Measurements from ENCODE around the gene INTS6L. TPM values are rescaled to one million over a fixed set of nuclear protein-coding genes. Genes with fewer than 3 reads are reported as not detected.

INTS6L gene, protein sequence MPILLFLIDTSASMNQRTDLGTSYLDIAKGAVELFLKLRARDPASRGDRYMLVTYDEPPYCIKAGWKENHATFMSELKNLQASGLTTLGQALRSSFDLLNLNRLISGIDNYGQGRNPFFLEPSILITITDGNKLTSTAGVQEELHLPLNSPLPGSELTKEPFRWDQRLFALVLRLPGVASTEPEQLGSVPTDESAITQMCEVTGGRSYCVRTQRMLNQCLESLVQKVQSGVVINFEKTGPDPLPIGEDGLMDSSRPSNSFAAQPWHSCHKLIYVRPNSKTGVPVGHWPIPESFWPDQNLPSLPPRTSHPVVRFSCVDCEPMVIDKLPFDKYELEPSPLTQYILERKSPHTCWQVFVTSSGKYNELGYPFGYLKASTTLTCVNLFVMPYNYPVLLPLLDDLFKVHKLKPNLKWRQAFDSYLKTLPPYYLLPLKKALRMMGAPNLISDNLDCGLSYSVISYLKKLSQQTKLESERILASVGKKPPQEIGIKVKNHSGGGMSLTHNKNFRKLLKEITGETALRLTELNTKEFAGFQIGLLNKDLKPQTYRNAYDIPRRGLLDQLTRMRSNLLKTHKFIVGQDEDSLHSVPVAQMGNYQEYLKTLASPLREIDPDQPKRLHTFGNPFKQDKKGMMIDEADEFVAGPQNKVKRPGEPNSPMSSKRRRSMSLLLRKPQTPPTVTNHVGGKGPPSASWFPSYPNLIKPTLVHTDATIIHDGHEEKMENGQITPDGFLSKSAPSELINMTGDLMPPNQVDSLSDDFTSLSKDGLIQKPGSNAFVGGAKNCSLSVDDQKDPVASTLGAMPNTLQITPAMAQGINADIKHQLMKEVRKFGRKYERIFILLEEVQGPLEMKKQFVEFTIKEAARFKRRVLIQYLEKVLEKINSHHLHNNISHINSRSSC
- 3.2 TPM for total RNA-seq
- long read RNA-seq, partial matches to known transcripts: 0 of 2 reads
- long read RNA-seq, other reads (novel, unspliced or antisense): 2 of 2 reads

DNA sequence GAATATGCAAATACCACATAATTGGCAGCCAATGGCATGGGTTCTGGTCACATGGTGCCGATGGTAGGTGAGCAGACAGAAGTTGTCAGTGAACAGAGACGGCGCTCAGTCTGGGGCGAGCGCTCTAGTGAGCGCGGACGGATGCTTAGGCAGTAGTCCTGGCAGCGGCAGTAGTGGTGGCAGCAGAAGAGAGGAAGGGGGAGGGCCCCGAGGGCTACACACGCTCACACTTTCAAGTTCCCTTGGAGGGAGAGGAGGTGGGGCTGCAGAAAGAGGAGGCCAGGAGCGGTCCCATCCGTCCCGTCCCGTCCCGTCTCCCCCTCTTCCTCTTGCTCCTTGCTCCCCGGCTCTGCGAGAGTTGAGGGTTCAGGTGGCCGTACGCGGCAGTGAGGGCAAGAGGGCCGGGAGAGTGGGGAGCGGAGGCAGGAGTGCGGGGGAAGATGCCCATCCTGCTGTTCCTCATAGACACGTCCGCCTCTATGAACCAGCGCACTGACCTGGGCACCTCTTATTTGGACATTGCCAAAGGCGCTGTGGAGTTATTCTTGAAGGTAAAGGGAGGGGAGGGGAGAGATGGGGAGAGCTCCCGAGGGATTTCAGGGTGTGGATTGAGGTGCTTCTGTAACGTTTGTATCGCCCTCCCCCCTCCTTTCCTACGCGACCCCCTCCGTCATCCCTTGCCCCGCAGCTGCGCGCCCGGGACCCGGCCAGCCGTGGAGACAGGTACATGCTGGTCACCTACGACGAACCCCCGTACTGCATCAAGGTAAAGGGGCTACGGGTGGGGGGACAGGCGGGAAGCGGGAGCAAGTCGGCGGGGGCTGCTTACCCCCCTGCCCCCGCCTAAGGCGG, at the start of gene INTS6L:
Gene INTS6L (plus strand): TSS at position 108 of the 852 bp plus-strand sequence. CDS start 333 bp downstream, at position 441.
- peak; percentile 82 for DNase-seq
- ATAC-seq: peak; percentile 87
- intact Hi-C loops (cut with micrococcal nuclease): no loop called here

DNA sequence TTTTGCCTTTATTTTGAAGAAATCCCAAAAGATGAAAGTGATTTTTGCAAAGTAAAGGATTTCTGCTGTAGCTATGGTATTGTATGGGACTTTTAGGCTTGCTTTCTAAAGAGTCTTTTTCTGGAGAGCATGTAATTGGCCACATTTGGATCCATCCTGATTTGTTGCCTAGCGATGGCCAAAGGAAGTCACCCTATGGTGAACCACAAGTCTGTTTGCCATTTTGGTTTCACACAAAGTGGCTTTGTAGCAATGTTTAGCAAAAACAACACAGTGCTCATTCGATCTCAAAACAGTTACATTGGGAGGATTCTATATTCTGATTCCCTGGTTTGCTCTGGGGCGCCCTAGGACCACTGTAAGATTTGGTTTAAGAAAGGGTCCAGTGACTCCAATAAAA, 44.1 kb upstream of the INTS6L start:
- intact Hi-C loops (cut with micrococcal nuclease): no loop called here
- ATAC-seq: no peak
- no peak for DNase-seq

DNA sequence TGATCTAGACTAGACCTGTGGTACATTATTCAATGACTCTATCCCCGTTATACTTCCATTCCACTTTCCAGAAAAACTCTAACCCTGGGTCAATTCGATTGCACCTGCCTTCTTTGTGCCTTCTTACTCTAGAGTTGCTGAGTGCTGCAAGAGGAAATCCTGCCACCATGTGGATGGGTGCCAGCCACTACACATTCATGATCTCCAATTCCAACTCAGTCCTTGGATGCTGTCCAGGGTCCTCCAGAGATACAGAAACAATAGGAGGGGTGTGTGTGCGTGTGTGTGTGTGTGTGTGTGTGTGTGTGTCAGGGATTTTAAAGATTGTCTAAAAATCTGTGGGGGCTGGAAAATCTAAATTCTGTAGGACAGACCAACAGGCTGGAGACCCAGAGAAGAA, 42.9 kb upstream of the INTS6L start:
- ATAC-seq: peak; percentile 68
- DNase-seq: peak; percentile 72
- intact Hi-C loops (cut with micrococcal nuclease): no loop called here

DNA sequence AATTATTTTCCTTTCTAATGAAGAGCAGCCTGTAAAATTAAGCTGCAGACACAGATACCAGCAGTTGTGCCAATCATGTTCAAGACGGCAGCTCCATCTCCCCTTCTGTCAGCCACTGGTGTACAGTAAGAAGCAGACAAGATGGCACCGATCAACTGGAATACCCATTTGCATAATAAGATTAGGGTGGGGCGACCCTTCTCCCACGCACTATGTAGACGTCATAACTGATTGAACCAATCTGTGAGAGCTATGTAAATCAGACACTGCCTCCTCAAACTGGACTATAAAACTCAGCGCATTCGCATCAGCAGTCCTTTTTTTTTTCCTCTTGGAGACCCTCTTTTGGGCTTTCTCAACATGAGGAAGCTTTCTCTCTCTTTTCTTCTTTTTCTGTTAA, 40.4 kb upstream of the INTS6L start:
- ATAC-seq: no peak
- no peak for DNase-seq
- intact Hi-C loops (cut with micrococcal nuclease): loop anchor here (10.0 kb wide), 1 partner anchor 95 kb away; no protein-coding TSS in a partner anchor

DNA sequence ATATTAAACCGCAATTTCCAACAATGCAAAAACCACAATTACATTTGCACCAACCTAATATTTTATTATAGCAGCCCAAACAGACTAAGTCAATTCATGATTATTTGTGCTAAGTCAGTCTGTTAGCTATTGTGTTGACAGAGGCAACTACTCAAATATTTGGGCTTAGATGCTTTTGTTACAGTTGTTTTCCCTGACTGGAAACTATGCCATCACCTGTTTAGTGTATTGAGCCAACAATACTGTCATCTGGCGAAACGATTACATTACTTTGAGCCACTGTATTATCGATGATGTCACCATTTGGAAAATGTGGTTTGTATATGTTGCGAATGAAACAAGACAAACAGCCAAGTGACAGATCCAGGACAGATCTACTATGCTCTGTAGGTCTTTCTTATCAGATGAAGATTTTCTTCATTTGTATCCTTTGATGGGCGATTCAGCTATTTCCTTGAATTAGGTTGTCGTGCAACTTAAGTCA, 38.7 kb upstream of the INTS6L start:
- ATAC-seq (no peak), DNase-seq (no peak)
- intact Hi-C loops (cut with micrococcal nuclease): loop anchor here (10.0 kb wide), 1 partner anchor 93 kb away; no protein-coding TSS in a partner anchor

DNA sequence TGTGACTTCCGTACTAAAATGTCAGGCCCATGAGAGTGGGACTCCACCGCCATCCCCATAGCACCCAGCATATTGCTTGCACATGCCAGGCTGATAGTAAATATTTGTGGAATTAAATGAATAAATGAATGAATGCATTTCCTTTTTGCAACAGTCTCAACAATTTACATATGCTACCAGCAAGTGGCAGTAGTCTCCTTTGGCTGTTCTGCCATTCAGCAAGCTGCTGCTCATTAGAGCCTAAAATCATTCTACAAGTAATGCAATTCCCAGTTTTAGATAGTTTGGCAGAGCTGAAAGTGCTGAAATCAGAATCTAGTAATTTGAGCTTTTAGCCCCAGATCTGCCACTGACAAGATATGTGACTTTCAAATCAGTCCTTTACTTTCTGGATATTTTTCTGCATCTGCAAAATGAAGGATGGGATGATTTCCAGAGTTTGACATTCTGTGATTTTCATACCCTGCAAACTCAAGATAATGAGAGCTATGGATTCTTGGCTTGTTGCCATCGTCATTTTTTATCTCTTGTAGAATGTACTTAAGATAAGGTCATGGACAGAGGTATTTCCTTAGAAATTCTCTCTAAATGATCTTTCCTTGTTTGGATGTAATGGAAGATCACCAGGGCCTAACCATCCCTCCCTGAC, 35.7 kb upstream of the INTS6L start:
- ATAC-seq (no peak), DNase-seq (no peak)
- intact Hi-C loops (cut with micrococcal nuclease): loop anchor here (10.0 kb wide), 1 partner anchor 90 kb away; no protein-coding TSS in a partner anchor

DNA sequence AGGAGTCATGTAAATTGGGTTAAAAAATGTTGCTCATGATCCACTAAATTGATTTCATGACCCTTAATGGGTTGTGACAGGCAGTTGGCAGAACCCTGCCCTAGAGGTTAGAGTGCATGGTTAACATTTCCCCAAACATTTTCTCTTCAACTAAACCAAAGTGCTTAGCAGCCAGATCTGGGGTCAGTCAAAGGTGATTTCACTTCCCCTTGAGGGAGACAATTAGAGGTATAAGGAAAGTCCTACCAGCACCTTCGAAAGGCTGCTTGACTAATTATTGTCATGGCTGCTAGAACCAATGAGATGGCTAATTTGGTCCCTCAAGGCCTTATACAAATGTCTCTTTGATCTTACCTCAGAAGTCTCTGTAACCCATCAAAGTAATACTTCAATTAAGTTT, 30.9 kb upstream of the INTS6L start:
- DNase-seq: no peak
- no peak for ATAC-seq
- intact Hi-C loops (cut with micrococcal nuclease): loop anchor here (10.0 kb wide), 1 partner anchor 85 kb away; no protein-coding TSS in a partner anchor

DNA sequence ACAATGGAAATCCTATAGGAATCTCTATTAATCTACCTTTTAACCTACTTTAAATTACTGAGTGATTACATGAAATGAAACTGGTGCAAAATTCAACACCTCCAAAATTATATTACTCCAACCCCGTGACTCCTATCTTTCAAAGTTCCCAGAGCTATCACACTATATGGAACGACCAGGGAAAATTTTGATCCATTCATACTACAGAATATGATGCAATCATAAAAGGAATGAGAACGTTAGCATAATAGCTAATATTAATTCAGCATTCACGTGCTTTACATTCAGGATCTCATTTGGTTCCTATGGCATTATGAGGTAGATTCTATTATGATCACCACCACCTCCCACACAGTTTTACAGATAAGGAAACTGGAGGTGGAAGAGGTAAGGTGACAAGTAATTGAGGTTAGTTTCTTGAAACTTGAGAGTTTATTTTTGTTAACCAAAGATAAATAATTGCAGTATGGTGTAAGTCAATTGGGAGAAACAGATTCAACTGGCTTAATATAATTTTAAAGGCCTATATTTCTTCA, 29.4 kb upstream of the INTS6L start:
- intact Hi-C loops (cut with micrococcal nuclease): no loop called here
- DNase-seq (no peak), ATAC-seq (no peak)

DNA sequence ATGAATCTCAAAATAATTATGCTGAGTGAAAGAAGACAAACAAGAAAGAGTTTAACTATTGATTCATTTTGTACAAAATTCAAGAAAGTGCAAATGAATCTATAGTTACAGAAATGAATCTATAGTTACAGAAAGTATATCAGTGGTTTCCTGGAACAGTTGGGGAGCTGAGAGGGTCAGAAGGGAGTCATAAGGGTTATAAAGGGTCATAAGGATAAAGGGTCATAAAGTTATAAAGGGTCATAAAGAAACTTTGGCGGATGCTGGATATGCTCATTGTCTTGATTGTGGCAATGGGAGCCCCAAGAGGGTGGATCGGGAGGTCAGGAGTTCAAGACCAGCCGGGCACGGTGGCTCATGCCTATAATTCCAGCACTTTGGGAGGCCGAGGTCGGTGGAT, 26.0 kb upstream of the INTS6L start:
- intact Hi-C loops (cut with micrococcal nuclease): no loop called here
- no peak for ATAC-seq
- DNase-seq: no peak

DNA sequence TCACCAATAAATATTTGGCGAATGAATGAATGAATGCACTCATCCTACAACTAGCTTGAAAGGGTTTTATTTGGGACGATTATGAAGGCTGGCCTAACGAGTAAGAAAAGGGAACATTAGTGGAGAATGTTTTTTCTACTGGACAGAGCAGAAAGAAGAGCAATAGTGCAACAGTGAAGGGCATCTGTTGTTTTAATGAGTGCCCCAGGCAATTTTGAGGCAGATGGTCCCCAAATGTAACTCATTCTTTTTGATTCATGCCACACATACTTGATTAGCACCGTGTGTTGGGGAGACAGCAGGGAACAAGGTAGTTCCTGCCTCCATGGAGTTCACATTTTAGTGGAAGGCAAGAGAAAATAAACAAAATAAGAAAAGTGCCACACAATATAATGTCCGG, 22.7 kb upstream of the INTS6L start:
- intact Hi-C loops (cut with micrococcal nuclease): no loop called here
- no peak for DNase-seq
- ATAC-seq: no peak

DNA sequence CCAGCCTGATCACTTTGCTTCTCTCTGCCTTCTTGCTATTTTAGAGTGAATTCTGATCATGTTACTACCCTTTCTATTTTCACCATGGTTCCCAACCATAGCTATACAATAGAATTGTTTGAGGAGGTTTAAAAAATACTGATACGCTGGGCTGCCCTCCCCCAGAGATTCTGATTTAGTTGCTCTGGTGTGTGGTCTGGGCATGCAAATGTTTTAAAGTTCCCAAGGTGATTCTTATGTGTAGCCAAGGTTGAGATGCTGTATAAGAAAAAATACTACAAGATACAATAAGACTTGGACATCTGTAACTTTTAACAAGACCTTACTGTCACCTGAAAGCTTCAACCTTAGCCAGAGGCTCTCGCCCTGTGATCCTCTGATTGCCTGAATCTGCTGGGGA, 22.2 kb upstream of the INTS6L start:
- intact Hi-C loops (cut with micrococcal nuclease): no loop called here
- ATAC-seq (no peak), DNase-seq (no peak)

DNA sequence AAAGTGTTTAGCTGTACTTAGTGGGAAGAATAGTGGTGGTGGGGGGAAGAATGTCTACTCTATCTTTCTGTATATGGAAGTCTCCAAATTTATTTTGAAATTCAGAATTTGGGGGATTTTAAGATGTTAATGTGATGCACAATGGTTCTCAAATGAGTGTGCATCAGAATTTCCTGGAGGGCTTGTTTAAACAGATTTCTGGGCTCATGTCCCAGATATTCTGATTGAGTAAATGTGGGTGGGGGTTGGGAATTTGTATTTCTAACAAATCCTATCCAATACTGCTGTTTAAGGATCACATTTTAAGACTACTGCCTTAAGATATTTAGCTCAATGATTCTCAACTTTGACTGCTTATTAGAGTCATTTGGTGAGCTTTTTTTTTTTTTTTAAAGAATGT, 15.1 kb upstream of the INTS6L start:
- intact Hi-C loops (cut with micrococcal nuclease): no loop called here
- no peak for DNase-seq
- ATAC-seq: no peak

DNA sequence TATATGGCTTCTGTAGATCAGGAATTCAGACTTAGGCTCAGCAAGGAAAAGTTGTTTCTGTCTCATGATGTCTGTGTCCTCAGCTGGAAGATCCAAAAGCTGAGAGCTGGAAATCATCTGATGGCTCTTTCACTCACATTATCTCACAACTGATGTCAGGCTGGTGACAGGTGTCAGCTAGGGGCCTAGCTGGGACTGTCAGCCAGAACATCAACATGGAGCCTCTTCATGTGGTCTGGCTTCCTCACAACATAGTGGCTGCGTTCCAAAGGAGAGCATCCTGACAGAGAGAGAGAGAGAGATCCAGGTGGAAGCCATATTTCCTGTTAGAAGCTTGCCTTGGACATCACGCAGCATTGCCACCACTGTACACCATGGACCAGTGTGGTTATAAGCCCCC, 10.6 kb upstream of the INTS6L start:
- intact Hi-C loops (cut with micrococcal nuclease): no loop called here
- DNase-seq: no peak
- peak; percentile 37 for ATAC-seq

DNA sequence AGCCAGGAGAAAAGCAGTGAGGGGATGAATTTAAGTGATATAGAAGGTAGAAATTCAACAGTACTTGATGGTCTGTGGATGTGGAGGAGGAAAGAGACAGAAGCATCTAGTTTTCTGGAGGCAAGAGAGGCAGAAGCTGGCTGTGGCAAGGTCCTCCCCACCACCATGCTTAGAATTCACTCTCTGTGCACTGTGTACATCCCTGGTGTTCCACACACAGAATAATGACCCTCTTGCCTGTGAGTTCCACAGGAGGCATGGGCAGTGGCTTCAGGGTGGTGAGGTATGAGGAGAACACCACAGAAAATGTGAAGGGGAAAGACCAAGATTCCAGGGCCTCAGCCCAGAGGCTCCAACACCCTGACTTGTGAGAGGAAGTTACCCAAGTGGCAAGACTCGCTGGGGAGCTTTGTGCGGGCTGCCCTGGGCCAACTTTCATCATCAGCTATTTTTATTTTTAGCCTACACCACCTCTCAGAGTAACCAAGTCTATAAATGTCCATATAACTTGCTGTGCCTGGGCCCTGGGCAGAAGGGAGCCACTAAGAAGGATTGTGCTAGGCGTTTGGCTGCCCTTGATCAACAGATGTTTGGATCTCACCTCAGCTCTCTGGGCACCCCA, 7.8 kb upstream of the INTS6L start:
- DNase-seq (no peak), ATAC-seq (peak; percentile 79)
- intact Hi-C loops (cut with micrococcal nuclease): no loop called here

DNA sequence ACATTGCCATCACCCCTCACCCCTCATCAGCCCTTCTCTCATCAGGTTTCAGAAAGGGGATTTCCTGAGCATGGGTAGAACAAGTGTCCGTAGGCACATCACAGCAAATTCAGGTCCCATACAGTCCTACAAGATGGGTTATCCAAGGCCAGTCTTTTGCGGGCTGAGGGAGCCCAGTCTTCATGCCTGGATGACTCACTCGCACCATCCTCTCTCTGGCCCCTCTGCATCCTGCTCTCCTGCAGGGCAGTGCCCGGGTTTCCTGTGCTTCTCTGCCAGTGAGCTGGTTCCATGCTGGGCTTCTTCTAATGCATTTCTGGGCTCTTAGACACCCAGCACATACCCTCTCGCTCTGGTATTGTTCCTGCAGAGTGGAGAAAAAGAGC, 7.3 kb upstream of the INTS6L start:
- intact Hi-C loops (cut with micrococcal nuclease): no loop called here
- DNase-seq (no peak), ATAC-seq (no peak)

DNA sequence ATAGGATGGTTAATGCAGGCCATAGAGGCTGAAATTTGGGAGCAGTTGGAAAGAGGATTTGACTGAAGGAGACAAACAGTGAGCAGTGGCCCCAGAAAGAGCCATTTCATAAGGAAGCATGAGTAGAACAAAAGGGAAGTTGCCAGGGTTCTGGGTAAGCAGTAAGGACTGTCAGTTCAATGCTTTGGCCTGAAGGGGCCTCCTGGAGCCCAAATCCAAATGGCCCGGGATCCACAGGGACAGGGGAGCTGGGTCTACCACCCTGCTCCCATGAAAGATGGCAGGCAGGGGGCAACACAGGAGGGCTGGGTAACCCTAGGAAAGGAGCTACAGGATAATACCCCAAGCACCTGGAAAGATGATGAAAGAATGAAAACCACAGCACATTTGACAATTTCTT, 4.1 kb upstream of the INTS6L start:
- no peak for DNase-seq
- no peak for ATAC-seq
- intact Hi-C loops (cut with micrococcal nuclease): no loop called here

DNA sequence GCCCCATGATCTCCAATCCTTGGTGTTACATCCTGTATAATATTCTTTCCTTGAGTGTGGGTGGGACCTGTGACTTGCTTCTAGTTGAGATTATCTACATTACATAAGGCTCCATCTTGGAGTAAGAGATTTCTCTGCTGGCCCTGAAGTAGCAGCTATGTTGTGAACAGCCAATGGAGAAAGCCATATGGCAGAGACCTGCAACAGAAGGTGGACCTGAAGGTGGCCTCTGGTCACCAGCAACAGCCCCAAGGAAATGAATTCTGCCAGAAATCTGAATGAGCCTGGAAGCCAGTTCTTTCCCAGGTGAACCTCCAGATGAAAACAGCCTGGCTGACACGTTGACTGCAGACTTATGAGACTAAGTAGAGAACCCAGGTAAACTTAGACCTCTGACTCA, 2.3 kb upstream of the INTS6L start:
- no peak for ATAC-seq
- no peak for DNase-seq
- intact Hi-C loops (cut with micrococcal nuclease): no loop called here

DNA sequence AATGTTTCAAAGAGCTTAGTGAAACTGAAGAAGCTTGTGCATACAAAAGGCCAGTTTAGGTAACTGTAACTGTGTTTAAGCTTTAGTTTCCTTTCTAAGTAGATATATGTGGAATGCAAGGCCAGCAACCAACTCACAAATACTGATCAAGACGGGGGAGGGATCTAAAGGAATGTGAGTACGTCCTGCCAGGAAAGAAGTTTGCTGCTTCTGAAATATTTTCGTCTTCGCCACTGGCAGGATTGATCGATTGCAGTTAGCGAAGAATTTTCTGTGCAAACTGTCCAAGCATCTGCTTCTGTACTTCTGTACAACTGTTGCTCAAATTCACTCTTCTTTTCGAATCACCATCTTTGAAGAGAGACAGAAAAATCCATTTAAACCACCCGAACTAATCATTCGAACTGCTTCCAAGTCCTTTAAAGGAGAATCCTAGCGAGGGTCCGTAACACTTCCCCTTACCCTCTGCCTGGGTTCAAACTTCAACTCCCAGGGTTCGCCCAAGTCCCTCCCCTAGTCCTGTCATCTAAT, 373 bp upstream of the INTS6L start:
- intact Hi-C loops (cut with micrococcal nuclease): no loop called here
- no peak for DNase-seq
- no peak for ATAC-seq

All from left ventricle myocardium superior (tissue), 1 donor.